Gastrocnemius medialis (tissue), 4 donors: ENCODE results near the gene SAT1.

Experiments
- CTCF ChIP-seq, 5 experiments: fragments of 450-650 bp in 3 of 5; fragments of 200-600 bp in 2 of 5; sonication (generic) in 2 of 5; IDR thresholded peaks in 4 of 5; conservative IDR thresholded peaks in 1 of 5; 1 replicate in 4 of 5; 2 replicates in 1 of 5; pipeline ENCODE4 v1.5.1; 2016 to 2019; ENCODE audit warnings: antibody characterized with exemption in 5 of 5, mild to moderate bottlenecking in 3 of 5, moderate library complexity in 3 of 5
- POLR2A ChIP-seq, 2 donors: fragments of 450-650 bp; IDR thresholded peaks; one replicate each; pipeline ENCODE4 v1.6.1; 2017; ENCODE audit warnings: antibody characterized with exemption in 2 of 2, mild to moderate bottlenecking in 2 of 2, moderate library complexity in 2 of 2

- TF ChIP-seq POLR2A (IDR thresholded peaks at IDR 0.05) (no peak), CTCF (IDR thresholded peaks at IDR 0.05 in 4 of 5, conservative IDR thresholded peaks at IDR 0.05 in 1 of 5) (no peak)
These were observed 5.5 kb downstream of the SAT1 start for GRCh38 chrX:23788521-23788920.
